GM11168 (cell line): ENCODE results near the gene CALN1.

Experiments
- in situ Hi-C: fragments of 300-500 bp; cut with MboI; formaldehyde crosslinking; loops from one replicate; pipeline ENCODE4 v1.12.0; 2022; ENCODE audit warnings: low sequenced_read_pairs; ENCODE audit not compliant: unreplicated experiment

The CALN1 gene

DNA sequence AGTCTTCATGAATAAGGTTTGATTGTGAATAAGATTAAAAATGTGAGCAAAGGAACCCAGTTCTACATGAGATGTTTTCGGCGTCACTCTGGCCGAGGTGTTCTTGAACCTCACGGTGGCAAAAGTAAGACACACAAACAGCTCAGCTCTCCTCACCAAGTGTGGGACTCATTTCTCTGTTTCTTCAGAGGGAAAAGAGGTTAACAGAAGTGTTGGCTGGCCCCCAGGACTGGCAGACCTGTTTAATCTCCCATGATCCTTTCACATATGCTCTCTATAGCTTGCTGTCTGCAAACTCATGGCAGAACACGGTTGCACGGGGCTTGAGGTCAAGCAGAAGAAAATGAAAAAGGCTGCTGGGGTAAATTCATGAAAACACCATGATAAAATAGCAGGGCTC, 394.4 kb downstream of the CALN1 start:
- in situ Hi-C loops: no loop called here

GRCh38 chr7:72016574-72016973, 395.6 kb downstream of the CALN1 start:
- in situ Hi-C loops: no loop called here

GRCh38 chr7:72015136-72015535, 397.0 kb downstream of the CALN1 start:
- in situ Hi-C loops: no loop called here

GRCh38 chr7:72007018-72007417, 405.1 kb downstream of the CALN1 start:
- in situ Hi-C loops: no loop called here

GRCh38 chr7:72003236-72003635, 408.9 kb downstream of the CALN1 start:
- in situ Hi-C loops: no loop called here

- in situ Hi-C loops: no loop called here
Measured at GRCh38 chr7:71996141-71996540, 416.0 kb downstream of the CALN1 start.

DNA sequence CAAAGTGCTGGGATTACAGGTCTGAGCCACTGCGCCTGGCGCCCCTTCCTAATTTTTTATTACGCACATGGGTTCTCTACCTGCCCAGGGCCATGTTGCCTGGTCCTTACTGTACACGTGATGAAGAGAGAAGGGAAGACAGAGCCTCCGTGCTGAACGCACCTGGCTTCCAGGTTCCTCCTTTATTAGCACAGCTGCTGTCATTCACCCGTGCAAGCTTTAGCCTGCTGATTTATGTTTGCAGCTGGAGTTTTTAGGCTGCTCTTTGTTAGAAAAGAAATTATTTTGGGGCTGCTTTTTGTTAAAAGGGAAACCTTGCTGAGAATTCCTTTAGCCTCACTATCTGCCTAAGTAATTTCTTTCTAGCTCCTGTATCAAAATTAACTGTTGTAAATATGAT, 417.0 kb downstream of the CALN1 start:
- in situ Hi-C loops: no loop called here

- in situ Hi-C loops: no loop called here
Measured at GRCh38 chr7:71991586-71991985, 420.6 kb downstream of the CALN1 start.

- in situ Hi-C loops: no loop called here
Measured at GRCh38 chr7:71990138-71990462, 422.0 kb downstream of the CALN1 start.

DNA sequence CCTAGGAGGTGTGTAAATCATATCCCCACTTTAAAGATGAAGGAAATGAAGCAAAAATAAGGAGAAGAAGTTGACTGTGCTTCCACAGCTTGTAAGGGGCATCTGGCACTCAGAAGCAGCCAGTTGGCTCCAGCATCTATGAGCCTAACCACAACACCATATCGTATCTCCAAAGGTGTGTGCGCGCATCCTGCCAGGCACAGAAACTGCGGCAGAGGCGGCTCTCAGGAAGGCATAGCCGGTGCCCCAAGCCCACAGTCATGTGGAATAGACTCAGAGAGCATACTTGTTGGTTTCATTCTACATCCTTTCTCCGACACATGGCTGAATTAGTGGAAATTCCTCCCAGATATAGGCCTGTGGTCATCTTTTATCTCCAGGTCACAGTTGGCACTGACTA, 423.9 kb downstream of the CALN1 start:
- in situ Hi-C loops: no loop called here

DNA sequence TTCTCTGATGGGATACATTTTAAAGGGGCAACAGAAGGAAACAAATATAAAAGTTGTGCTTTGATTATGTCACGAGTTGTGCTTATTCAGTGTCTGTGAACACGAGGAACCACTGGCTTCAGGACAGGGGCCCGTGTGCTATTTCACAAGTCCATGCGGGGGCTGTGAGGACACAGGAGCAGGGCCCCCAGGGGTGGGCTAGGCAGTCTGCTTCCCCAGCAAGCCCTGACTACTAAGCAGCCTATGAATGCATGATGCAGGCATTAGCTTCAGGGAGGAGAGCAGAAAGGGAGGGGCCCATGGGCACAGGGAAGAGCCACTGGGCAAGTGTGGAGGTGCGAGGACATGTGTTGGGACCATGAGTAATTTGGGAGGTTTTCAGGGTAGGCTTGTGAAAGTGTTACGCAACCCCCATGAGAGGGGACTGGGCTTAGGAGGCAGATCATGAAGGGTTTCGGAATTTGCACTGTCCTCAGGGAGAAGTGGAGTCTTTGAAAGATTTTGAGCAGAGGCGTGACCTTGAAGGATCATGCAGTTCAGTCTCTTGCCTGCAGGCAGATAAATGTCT, 424.9 kb downstream of the CALN1 start:
- in situ Hi-C loops: no loop called here

GRCh38 chr7:71984348-71984747, 427.8 kb downstream of the CALN1 start:
- in situ Hi-C loops: no loop called here

DNA sequence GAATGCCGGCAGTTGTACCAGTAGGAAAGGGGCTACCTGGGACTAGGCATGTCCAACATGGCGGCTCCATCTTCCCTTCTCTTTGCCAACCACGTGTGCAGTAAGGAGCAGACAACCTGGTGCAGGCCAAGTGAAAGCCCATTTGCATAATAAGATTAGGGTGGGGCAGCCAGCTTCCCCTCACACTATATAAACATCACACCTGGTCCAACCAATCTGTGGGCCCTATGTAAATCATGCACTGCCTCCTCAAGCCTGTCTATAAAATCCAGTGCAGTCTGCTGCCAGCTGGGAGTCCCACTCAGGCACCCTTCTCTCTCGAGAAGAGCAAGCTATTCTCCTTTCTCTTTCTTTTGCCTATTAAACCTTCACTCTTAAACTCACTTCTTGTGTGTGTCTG, 429.3 kb downstream of the CALN1 start:
- in situ Hi-C loops: no loop called here

- in situ Hi-C loops: no loop called here
Measured at GRCh38 chr7:71976645-71977044, 435.5 kb downstream of the CALN1 start.

GRCh38 chr7:71974611-71975010, 437.5 kb downstream of the CALN1 start:
- in situ Hi-C loops: no loop called here

DNA sequence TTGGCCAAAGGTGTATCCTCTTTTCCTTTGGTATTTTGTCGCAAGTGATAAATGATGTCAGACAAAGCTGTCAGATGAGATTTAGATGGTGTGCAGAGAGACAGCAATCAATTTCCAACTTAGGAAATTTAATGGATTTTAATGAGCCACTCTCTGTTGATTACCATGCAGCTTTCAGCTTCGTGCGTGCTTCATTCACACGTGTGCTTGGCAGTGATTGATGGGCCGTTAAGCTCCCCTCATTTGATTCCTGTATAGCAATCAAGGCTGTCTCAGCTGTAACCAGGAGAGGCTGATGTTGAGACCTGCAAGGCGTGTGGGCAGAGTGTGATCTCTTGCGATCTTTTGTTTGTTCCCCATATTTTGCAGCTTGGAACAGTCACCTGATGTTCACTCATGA, 439.6 kb downstream of the CALN1 start:
- in situ Hi-C loops: no loop called here

- in situ Hi-C loops: no loop called here
Measured at GRCh38 chr7:71970725-71971124, 441.4 kb downstream of the CALN1 start.

DNA sequence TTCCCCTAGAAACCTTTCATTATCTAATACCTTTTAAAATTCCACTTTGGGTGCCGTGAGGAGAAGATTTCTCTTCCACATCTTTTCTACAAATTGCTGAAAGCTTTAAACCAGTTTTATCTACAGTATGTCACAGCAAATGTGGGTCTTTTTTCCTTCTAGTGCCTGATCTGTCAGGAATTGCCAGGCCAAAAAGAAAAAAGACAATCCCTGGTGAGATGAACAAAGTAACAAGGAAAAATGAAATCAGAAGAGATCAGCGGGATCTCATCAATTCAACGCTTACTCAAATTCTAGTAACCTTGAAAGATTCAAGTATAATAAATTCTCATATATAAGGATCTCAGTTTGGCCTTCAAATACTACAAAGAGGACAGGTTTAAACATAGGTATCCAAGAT, 449.5 kb downstream of the CALN1 start:
- in situ Hi-C loops: no loop called here

GRCh38 chr7:71961283-71961682, 450.9 kb downstream of the CALN1 start:
- in situ Hi-C loops: no loop called here

GRCh38 chr7:71942115-71942514, 470.0 kb downstream of the CALN1 start:
- in situ Hi-C loops: no loop called here

DNA sequence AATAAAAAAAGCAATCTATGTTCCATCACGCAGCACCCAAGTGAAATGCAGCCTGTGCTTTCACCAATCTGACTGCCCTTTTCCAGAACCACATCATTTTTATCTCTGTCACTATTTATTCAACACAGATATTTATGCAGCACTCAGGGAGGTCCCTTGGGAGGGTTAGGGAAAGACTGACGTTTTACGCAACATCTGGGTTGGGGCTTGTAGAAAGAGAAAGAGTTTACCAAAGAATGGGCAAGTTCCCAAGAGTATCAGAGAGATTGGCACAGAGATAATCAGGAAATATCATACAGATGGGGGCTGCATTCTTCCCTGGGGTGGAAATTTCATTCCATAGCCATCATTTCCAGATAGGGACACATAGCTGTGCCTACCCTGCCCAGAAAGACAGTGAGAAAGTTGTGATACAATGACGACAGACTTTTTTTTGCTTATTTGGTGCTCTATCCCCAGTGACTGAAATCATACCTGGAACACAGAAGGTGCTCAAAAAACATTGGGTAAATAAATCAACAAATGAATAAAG, 474.2 kb downstream of the CALN1 start:
- in situ Hi-C loops: no loop called here

DNA sequence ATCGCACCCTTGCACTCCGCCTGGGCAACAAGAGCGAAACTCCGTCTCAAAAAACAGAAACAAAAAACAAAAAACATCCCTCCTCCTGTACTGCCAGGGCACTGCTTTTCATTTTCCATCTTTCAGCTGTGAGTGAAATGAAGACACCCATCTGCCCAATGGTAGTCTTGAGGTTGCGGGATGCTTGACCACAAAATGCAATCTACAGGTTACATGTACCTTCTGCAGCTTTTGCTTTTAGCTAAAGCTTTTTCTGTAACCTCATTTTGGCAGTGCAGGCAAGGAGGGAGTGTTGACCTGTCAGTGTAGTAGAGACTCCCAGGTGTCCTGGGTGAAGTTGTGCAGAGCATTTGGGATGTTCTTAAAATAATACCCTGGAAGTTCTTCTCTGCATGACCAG, 476.5 kb downstream of the CALN1 start:
- in situ Hi-C loops: no loop called here

DNA sequence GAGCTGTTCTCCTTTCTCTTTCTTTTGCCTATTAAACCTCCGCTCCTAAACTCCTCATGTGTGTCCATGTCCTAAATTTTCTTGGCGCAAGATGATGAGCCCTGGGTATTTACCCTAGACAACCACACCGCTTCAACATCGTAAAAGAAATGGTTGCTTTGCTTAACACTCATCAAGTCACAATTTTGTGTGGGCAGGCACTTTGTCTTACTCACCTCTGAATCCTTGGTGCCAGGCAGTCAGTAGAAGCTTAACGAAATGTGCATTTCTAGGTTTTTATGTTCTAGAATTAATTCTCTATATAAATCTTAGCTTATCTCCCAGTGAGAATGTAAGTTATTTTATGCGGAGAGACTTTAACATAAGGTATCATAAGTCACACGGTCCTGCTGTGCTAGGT, 478.7 kb downstream of the CALN1 start:
- in situ Hi-C loops: no loop called here
